Islet of Langerhans (tissue), 1 donor: ENCODE data around the gene TUFT1.
"Not testable (repeated sequence)": the region's sequence is repeated elsewhere in the genome, so short reads cannot be mapped to it uniquely, and the experiment has no call there.

Experiments
- FAIRE-seq: peaks from one replicate; lab custom pipeline; 2011; peaks lifted over from hg19 to GRCh38; lab: Jason Lieb, UNC

The TUFT1 gene

GRCh38 chr1:151512801-151513625 is 27.1 kb upstream of the TUFT1 start:
- FAIRE-seq = no peak

DNA sequence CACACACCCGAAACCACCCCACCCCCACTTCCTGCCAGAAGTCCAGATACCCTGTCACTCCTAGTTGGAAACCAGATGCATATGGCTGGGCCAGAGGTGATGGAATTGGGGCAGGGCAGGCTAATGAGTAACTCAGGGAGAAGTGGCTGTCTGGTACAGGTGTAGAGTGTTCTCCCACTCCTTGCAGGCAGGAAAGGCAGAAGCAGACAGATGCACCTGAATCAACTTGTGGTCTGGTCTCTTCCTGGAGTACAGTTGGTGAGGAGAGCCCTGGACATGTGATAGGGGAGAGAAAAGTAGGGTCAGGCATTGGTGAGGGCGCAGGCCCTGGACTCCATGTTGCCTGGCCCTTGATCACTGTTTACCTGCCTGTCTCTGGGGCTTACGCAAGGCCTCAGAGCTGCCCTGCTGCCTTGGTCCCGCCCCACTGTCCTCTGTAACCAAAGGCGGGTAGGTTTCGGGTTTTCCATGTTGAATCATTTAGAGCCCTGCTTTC is 26.4 kb upstream of the TUFT1 start:
- no peak for FAIRE-seq

GRCh38 chr1:151514366-151514765 is 25.7 kb upstream of the TUFT1 start:
- no peak for FAIRE-seq

GRCh38 chr1:151515265-151515664 is 24.8 kb upstream of the TUFT1 start:
- FAIRE-seq = no peak

- no peak for FAIRE-seq
Observed at GRCh38 chr1:151516031-151516511, 24.0 kb upstream of the TUFT1 start.

DNA sequence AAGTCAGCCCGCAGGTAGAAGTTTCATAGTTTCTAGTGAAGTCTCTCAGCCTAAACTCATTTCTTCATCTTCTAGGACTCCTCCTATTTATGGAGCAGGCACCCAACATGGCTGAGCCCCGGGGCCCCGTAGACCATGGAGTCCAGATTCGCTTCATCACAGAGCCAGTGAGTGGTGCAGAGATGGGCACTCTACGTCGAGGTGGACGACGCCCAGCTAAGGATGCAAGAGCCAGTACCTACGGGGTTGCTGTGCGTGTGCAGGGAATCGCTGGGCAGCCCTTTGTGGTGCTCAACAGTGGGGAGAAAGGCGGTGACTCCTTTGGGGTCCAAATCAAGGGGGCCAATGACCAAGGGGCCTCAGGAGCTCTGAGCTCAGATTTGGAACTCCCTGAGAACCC is 21.7 kb upstream of the TUFT1 start:
- FAIRE-seq = no peak

DNA sequence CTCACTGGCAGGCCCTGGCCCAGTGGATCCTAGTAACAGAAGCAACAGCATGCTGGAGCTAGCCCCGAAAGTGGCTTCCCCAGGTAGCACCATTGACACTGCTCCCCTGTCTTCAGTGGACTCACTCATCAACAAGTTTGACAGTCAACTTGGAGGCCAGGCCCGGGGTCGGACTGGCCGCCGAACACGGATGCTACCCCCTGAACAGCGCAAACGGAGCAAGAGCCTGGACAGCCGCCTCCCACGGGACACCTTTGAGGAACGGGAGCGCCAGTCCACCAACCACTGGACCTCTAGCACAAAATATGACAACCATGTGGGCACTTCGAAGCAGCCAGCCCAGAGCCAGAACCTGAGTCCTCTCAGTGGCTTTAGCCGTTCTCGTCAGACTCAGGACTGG is 21.2 kb upstream of the TUFT1 start:
- no peak for FAIRE-seq

DNA sequence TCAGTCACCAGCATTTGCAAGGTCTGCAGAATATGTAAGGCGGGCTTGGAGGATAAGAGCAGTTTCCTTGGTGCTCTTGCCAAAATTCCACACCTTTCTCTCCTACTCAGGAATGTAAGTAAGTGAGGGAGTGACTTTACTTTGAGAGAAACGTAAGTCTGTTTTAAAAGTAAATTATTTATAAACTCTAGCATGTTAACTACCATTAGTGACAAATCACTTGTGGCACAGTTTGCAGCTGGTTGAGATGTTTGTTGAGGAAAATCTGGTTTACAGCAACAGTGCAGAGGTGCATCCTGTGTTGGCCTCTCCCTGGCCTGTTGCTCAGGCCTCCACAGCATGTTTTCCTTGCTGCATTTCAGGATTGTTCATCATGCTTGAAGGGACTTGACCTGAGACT is 20.4 kb upstream of the TUFT1 start:
- FAIRE-seq = no peak

DNA sequence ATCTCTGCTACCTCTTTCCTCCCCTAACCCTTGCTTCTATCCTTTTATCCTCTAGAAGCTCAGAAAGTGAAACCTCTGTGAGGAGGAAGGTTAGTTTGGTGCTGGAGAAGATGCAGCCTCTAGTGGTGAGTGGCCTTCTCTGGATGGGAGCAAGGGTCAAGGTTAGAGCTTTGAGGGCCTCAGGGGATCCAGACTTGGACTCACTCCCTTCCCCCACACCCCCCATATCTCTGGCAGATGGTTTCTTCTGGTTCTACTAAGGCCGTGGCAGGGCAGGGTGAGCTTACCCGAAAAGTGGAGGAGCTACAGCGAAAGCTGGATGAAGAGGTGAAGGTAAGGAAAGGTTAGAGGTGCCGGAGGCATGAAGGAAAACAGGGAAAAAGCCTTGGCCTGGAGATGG is 19.8 kb upstream of the TUFT1 start:
- FAIRE-seq = no peak

DNA sequence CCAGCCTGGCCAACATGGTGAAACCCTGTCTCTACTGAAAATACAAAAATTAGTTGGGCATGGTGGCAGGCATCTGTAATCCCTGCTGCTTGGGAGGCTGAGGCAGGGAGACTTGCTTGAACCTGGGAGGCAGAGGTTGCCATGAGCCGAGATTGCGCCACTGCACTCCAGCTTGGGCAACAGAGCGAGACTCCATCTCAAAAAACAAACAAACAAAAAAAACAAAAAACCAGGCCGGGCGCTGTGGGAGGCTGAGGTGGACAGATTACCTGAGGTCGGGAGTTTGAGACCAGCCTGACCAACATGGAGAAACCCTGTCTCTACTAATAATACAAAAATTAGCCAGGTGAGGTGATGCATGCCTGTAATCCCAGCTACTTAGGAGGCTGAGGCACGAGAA is 17.7 kb upstream of the TUFT1 start:
- FAIRE-seq = not testable (repeated sequence)

- no peak for FAIRE-seq
Observed at GRCh38 chr1:151523326-151523725, 16.8 kb upstream of the TUFT1 start.

DNA sequence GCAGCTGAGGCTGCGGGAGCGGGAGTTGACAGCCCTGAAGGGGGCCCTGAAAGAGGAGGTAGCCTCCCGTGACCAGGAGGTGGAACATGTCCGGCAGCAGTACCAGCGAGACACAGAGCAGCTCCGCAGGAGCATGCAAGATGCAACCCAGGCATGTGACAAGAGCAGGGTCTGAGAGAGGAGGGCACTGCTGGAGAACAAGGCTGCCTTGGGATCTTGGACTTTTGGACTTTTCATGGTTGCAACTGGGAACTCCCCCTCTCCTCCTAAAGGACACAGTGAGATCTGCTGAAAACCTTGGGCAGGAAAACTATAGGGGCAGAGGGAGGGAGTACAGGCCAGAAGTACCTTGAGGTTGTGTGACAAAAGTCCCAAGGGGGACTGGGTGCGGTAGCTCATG is 15.4 kb upstream of the TUFT1 start:
- FAIRE-seq = no peak

DNA sequence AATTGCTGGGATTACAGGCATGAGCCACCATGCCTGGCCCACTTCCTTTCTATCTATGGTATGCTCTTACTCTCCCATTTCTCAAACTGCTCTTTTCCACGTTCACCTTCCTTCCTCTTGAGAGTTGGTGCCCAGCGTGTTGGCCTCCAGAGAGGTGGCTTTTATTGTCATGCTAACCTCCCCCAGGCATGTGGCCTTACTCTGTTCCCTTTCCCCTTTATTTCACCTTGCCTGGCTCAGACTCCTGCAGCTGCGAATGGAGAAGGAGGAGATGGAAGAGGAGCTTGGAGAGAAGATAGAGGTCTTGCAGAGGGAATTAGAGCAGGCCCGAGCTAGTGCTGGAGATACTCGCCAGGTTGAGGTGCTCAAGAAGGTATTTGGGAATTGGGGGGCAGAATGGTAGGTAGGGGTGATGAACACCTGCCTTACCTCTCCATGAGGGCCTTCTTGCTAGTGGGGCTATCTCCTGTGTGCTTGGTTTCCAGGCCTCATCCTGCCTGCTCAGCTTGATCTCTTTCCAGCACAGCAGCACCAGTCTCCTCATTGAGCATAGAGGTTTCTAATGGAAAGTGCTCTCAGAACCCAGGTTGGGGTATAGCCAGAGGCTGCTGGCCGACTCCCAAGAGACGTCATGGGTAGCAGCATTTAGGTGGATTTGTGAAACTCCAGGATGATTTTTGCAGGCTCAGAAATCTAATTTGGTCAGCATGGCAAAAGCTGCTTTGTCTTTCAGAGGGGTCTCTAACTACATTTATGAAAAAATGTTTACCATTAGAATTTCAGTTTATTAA is 13.2 kb upstream of the TUFT1 start:
- FAIRE-seq = no peak

GRCh38 chr1:151529211-151529702 is 10.9 kb upstream of the TUFT1 start:
- no peak for FAIRE-seq

- no peak for FAIRE-seq
Observed at GRCh38 chr1:151529781-151530180, 10.3 kb upstream of the TUFT1 start.

GRCh38 chr1:151530461-151530860 is 9.6 kb upstream of the TUFT1 start:
- FAIRE-seq = no peak

- no peak for FAIRE-seq
Observed at GRCh38 chr1:151533870-151534269, 6.2 kb upstream of the TUFT1 start.

DNA sequence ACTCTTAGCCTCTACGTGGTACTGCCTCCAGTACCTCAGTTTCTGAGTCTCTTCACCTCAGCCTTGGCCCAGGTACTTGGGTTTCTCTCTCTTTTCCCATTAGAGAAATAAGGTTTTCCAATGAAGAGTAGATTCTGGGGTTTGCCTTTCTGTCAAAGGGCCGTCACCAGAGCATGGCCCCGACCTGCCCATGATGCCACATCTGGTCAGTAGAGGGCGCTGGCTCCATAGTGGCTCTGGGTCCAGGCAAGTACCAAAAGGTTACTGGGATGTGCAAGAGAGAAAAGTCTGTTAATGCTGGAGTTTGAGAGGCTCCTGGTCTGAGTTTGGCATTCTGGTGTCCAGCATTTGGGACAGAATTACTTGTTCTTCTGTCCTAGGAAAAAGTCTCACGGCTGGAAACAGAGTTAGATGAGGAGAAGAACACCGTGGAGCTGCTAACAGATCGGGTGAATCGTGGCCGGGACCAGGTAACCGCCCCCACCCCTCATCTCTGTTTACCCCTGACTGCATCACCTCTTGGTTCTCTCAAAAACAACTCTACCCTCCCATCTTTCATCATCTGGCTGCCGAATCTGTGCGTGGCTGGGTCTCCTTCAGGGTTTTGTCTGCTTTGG is 5.3 kb upstream of the TUFT1 start:
- FAIRE-seq = no peak

GRCh38 chr1:151535326-151536271 is 4.5 kb upstream of the TUFT1 start:
- no peak for FAIRE-seq

DNA sequence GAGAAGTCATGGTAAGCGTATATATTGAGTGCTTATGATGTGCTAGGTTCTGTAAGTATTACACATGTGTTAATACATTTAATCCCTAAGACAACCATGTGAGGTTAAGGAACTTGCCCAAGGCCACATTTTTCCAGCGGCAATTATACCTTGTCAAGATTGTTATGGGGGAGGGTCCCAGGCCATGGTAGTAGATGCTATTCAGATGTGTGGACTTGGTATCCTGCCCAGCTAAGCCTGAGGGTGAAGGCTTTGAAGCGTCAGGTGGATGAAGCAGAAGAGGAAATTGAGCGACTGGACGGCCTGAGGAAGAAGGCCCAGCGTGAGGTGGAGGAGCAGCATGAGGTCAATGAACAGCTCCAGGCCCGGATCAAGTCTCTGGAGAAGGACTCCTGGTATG is 3.6 kb upstream of the TUFT1 start:
- FAIRE-seq = no peak

GRCh38 chr1:151537112-151537511 is 3.0 kb upstream of the TUFT1 start:
- FAIRE-seq = no peak
